Cardiac muscle cell (in vitro differentiated cells and primary cell): ENCODE measurements around the gene ZNF232. TPM values are rescaled to one million over a fixed set of nuclear protein-coding genes. Genes with fewer than 3 reads are reported as not detected.
"Not testable (repeated sequence)": the region's sequence is repeated elsewhere in the genome, so short reads cannot be mapped to it uniquely, and the experiment has no call there.

Source experiments
- DNase-seq, 2 donors: peaks; one replicate each; pipeline versions ENCODE4 v3.0.0 to v3.0.0-alpha.2; 2010 to 2017; ENCODE audit warnings: low read depth in 1 of 2, low spot score in 1 of 2
- H3K27ac ChIP-seq: fragments of 200-600 bp; sonication (generic); 2 replicates; pipeline ENCODE4 v1.5.1; 2016
- H3K27me3 ChIP-seq: fragments of 200-600 bp; sonication (generic); 2 replicates; pipeline ENCODE4 v1.6.0; 2016; ENCODE audit warnings: control low read depth
- H3K36me3 ChIP-seq: fragments of 200-600 bp; sonication (generic); 2 replicates; pipeline ENCODE4 v1.5.1; 2016; ENCODE audit warnings: control low read depth
- H3K4me1 ChIP-seq: fragments of 200-600 bp; sonication (generic); 2 replicates; pipeline ENCODE4 v1.8.1; 2017; ENCODE audit warnings: low read depth, mild to moderate bottlenecking, mixed run types
- H3K4me3 ChIP-seq: fragments of 200-600 bp; sonication (generic); 2 replicates; pipeline ENCODE4 v1.5.1; 2016; ENCODE audit warnings: mild to moderate bottlenecking
- H3K9me3 ChIP-seq: fragments of 200-600 bp; sonication (generic); 2 replicates; pipeline ENCODE4 v1.5.1; 2017; ENCODE audit warnings: low read depth, mild to moderate bottlenecking, control low read depth
- CTCF ChIP-seq: IDR thresholded peaks from 2 replicates; pipeline ENCODE4 v1.5.1; 2012; ENCODE audit warnings: low read depth, mild to moderate bottlenecking, low read length
- polyA plus RNA-seq: library from polyadenylated mRNA; unstranded; fragments of >200 nt; fragmentation: Nextera tagmentation; extraction: Ambion mirVana; gene quantifications from 2 replicates; pipeline ENCODE4 v1.2.1, GENCODE V29; 2016
- total RNA-seq: library from RNA; depleted of rRNA; stranded (reverse); fragments of >200 nt; gene quantifications from 2 replicates; pipeline ENCODE4 v1.2.3, GENCODE V29; 2016

ZNF232 gene
- total and polyA plus RNA-seq, 2 experiments from 2014 or later: 13.8 to 21.0 TPM

GRCh38 chr17:5092218-5093010, 19.3 kb downstream of the ZNF232 start:
- no peak for DNase-seq
- H3K27me3 ChIP-seq: no peaks in the 10 kb centered on the region
- H3K36me3 ChIP-seq: no peaks in the 10 kb centered on the region
- no peak overlapping the region for H3K4me3 ChIP-seq
- H3K9me3 ChIP-seq: peaks cover 3% of the 10 kb centered on the region
- H3K4me1 ChIP-seq: no peaks in the 10 kb centered on the region
- H3K27ac ChIP-seq: no peak overlapping the region
- no peak for TF ChIP-seq CTCF

GRCh38 chr17:5080591-5080990, 31.1 kb downstream of the ZNF232 start:
- Histone ChIP-seq H3K27ac (no peak overlapping the region), H3K36me3 (no peaks in the 10 kb centered on the region), H3K9me3 (no peaks in the 10 kb centered on the region), H3K4me3 (no peak overlapping the region), H3K27me3 (no peaks in the 10 kb centered on the region), H3K4me1 (no peaks in the 10 kb centered on the region)
- no peak for DNase-seq
- no peak for TF ChIP-seq CTCF

GRCh38 chr17:5078106-5079028, 33.3 kb downstream of the ZNF232 start, which contains the start of gene ZFP3:
TSS of gene ZFP3 (plus strand) at chr17:5078467. CDS start at chr17:5091505, 13,038 bp downstream.
- no peaks in the 10 kb centered on the region for H3K36me3 ChIP-seq
- peak within 1 kb of the TSS; percentile 14 for H3K4me3 ChIP-seq
- H3K27me3 ChIP-seq: no peaks in the 10 kb centered on the region
- peak; percentile 5 for TF ChIP-seq CTCF
- peak; percentile 29 to 87 for DNase-seq
- no peak within 1 kb of the TSS for H3K27ac ChIP-seq
- no peaks in the 10 kb centered on the region for H3K9me3 ChIP-seq
- H3K4me1 ChIP-seq: no peaks in the 10 kb centered on the region

- no peak for TF ChIP-seq CTCF
- Histone ChIP-seq H3K36me3 (no peaks in the 10 kb centered on the region), H3K4me1 (no peaks in the 10 kb centered on the region), H3K27ac (no peak overlapping the region), H3K4me3 (no peak overlapping the region), H3K9me3 (no peaks in the 10 kb centered on the region), H3K27me3 (no peaks in the 10 kb centered on the region)
- DNase-seq: no peak
Observed at GRCh38 chr17:5077781-5078105, 33.9 kb downstream of the ZNF232 start.

GRCh38 chr17:5077275-5077674, 34.4 kb downstream of the ZNF232 start:
- DNase-seq, H3K36me3 ChIP-seq, H3K4me1 ChIP-seq, H3K27ac ChIP-seq, H3K27me3 ChIP-seq, H3K4me3 ChIP-seq, H3K9me3 ChIP-seq: not testable (repeated sequence)

GRCh38 chr17:5075472-5075871, 36.2 kb downstream of the ZNF232 start:
- not testable (repeated sequence) for H3K27ac ChIP-seq, H3K36me3 ChIP-seq, H3K9me3 ChIP-seq, DNase-seq, H3K27me3 ChIP-seq, H3K4me3 ChIP-seq, H3K4me1 ChIP-seq
